Thyroid gland (tissue), 4 donors: Measurements from ENCODE around the gene RNF175.

Source experiments
- CTCF ChIP-seq, 6 experiments: fragments of 200-600 bp in 3 of 6; fragments of 450-650 bp in 3 of 6; sonication (generic) in 3 of 6; IDR thresholded peaks; one replicate each; pipeline ENCODE4 v1.5.1; 2016 to 2019; ENCODE audit warnings: antibody characterized with exemption in 6 of 6, mild to moderate bottlenecking in 2 of 6, inconsistent platforms in 1 of 6, moderate library complexity in 1 of 6
- POLR2A ChIP-seq, 2 donors: fragments of 450-650 bp; IDR thresholded peaks; one replicate each; pipeline ENCODE4 v1.6.1; 2017; ENCODE audit warnings: antibody characterized with exemption in 2 of 2, mild to moderate bottlenecking in 2 of 2, moderate library complexity in 1 of 2

GRCh38 chr4:153781280-153781679, 21.5 kb upstream of the RNF175 start:
- TF ChIP-seq POLR2A (IDR thresholded peaks at IDR 0.05) (no peak), CTCF (IDR thresholded peaks at IDR 0.05) (no peak)
